ENCODE results near the gene CCN6. TPM values are rescaled to one million over a fixed set of nuclear protein-coding genes. Genes with fewer than 3 reads are reported as not detected.

CCN6 gene
- total RNA-seq, 1 experiment from 2014 or later: not detected

DNA sequence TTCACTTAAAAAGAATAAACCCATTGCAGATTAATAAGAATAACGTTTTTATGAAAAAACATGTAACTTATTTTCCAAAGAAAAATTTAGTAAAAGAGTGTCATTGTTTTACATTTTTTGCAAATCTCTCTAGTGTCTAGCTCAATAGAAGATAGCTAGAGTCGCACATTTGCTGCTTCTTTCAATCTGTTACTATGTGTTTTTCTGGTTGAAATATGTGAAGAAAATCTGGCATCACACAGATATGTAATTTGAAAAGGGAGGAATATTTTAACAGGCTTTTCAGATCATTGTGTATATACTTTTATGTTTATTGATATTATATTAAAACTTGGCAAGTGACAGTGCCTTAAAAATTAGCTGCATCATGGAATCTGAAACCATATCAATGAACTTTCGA is 9.1 kb downstream of the CCN6 start:
- H3K27me3 ChIP-seq (ENCODE audit: insufficient read depth, low read length): no peaks in the 10 kb centered on the region
- H3K9me3 ChIP-seq (ENCODE audit: control insufficient read depth, low read depth, low read length): no peaks in the 10 kb centered on the region
- H3K4me3 Mint-ChIP-seq: no peak overlapping the region
- no peak overlapping the region for H3K27ac Mint-ChIP-seq
- H4K5ac ChIP-seq (ENCODE audit: insufficient read length, low read depth, low read length): no peak overlapping the region
- H4K8ac ChIP-seq (replicated peaks; ENCODE audit: insufficient read length, low read depth, low read length): no peak overlapping the region
- no peaks in the 10 kb centered on the region for H3K36me3 Mint-ChIP-seq (ENCODE audit: insufficient read depth in 1 of 3, low read depth in 3 of 3)
- no CpG with 5 or more reads among the region's 3 CpGs for WGBS (ENCODE audit: extremely low coverage, insufficient read length, low lambda C conversion rate)
- no peaks in the 10 kb centered on the region for H3K4me1 ChIP-seq (ENCODE audit: insufficient read depth, low read length)
- no peak overlapping the region for H3K23ac ChIP-seq (ENCODE audit: insufficient read length, low read depth, low read length)
- no peak overlapping the region for H3K4me2 ChIP-seq (ENCODE audit: insufficient read depth, insufficient read length, low read length)
- H3K27ac ChIP-seq (ENCODE audit: insufficient read length, low read depth, low read length): no peak overlapping the region
- H3K9ac ChIP-seq (ENCODE audit: extremely low read depth, insufficient read length, low read length): no peak overlapping the region
- H2AK5ac ChIP-seq (ENCODE audit: insufficient read length, low read length): no peak overlapping the region
- H2BK20ac ChIP-seq (ENCODE audit: low read depth, low read length, poor library complexity, severe bottlenecking): no peak overlapping the region
- H2BK12ac ChIP-seq (ENCODE audit: insufficient read length, low read depth, low read length): no peak overlapping the region
- DNase-seq: no peak
- no peaks in the 10 kb centered on the region for H3K79me1 ChIP-seq (ENCODE audit: insufficient read depth, low read depth, low read length, poor library complexity, severe bottlenecking)
- H3T11ph ChIP-seq (ENCODE audit: low read length): no peak overlapping the region
- H3K56ac ChIP-seq (ENCODE audit: insufficient read length, low read depth, low read length): no peak overlapping the region
- TF ChIP-seq, protein P1, sequence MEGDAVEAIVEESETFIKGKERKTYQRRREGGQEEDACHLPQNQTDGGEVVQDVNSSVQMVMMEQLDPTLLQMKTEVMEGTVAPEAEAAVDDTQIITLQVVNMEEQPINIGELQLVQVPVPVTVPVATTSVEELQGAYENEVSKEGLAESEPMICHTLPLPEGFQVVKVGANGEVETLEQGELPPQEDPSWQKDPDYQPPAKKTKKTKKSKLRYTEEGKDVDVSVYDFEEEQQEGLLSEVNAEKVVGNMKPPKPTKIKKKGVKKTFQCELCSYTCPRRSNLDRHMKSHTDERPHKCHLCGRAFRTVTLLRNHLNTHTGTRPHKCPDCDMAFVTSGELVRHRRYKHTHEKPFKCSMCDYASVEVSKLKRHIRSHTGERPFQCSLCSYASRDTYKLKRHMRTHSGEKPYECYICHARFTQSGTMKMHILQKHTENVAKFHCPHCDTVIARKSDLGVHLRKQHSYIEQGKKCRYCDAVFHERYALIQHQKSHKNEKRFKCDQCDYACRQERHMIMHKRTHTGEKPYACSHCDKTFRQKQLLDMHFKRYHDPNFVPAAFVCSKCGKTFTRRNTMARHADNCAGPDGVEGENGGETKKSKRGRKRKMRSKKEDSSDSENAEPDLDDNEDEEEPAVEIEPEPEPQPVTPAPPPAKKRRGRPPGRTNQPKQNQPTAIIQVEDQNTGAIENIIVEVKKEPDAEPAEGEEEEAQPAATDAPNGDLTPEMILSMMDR (conservative IDR thresholded peaks at IDR 0.05): no peak
- no peaks in the 10 kb centered on the region for H3K9me3 Mint-ChIP-seq
- H4K91ac ChIP-seq (ENCODE audit: insufficient read length, low read depth, low read length): no peak overlapping the region
- H3K79me2 ChIP-seq (ENCODE audit: insufficient read depth, low read length): no peaks in the 10 kb centered on the region
- H3K4ac ChIP-seq (ENCODE audit: low read depth, low read length): no peak overlapping the region
- no peaks in the 10 kb centered on the region for H4K20me1 ChIP-seq (ENCODE audit: control insufficient read depth, insufficient read depth, insufficient read length)
- H3K14ac ChIP-seq (ENCODE audit: insufficient read depth, low read length): no peak overlapping the region
- no peak overlapping the region for H3K18ac ChIP-seq (ENCODE audit: insufficient read length, low read depth, low read length)
- no peaks in the 10 kb centered on the region for H3K4me1 Mint-ChIP-seq
- no peak overlapping the region for H2AFZ ChIP-seq (ENCODE audit: low read length)
- H2BK5ac ChIP-seq (ENCODE audit: insufficient read length, low read length): no peak overlapping the region
- H3K27me3 Mint-ChIP-seq (ENCODE audit: low read depth): no peaks in the 10 kb centered on the region
- H3K23me2 ChIP-seq (ENCODE audit: insufficient read length, low read depth, low read length, poor library complexity, severe bottlenecking): no peaks in the 10 kb centered on the region
- no peak overlapping the region for H2BK120ac ChIP-seq (ENCODE audit: low read depth, low read length, poor library complexity, severe bottlenecking)
- no peak overlapping the region for H2BK15ac ChIP-seq (ENCODE audit: low read depth, low read length)
